GM12874 (cell line): ENCODE data around the gene GIMD1.

Experiments used
- TF ChIP-seq, protein P1 (sequence below): IDR thresholded peaks from 2 replicates; pipeline ENCODE4 v1.5.1; 2011; ENCODE audit warnings: low read depth, mild to moderate bottlenecking, control low read depth, low read length, moderate library complexity; ENCODE audit not compliant: insufficient read depth

The GIMD1 gene

DNA sequence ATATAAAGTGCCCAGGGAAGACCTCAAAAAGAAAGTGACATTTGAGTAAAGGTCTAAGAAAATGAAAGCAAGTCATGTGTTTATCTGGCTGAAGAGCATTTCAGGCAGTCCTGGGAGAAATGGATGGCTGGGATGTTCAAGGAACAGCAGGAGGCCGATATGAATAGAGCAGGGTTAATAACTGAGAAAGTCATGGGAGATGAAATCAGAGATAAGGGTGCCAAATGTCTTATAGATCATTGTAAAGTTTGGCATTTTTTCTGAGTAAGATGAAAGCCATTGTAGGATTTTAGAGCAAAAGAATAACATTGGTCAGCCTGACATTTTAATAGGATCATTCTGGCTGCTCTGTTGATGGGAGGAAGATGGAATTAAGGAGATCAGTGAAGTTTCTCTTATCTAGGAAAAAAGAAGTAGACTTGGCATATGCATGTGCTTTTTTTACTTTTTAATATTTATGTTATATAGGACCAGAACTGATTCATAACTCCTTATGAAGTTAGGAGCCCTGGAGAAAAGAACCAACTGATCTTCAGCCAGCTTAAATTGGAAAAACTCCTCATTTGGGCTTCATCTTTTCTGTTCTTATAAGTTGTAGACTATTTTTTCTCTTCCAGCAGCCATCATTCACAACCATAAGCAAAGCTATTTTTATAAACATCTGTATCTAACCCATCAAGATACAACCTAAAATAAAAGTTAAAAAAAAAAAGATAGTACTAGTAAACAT is 33.7 kb downstream of the GIMD1 start:
- TF ChIP-seq, protein P1, sequence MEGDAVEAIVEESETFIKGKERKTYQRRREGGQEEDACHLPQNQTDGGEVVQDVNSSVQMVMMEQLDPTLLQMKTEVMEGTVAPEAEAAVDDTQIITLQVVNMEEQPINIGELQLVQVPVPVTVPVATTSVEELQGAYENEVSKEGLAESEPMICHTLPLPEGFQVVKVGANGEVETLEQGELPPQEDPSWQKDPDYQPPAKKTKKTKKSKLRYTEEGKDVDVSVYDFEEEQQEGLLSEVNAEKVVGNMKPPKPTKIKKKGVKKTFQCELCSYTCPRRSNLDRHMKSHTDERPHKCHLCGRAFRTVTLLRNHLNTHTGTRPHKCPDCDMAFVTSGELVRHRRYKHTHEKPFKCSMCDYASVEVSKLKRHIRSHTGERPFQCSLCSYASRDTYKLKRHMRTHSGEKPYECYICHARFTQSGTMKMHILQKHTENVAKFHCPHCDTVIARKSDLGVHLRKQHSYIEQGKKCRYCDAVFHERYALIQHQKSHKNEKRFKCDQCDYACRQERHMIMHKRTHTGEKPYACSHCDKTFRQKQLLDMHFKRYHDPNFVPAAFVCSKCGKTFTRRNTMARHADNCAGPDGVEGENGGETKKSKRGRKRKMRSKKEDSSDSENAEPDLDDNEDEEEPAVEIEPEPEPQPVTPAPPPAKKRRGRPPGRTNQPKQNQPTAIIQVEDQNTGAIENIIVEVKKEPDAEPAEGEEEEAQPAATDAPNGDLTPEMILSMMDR: no peak

- TF ChIP-seq, protein P1: no peak
These were observed 35.4 kb downstream of the GIMD1 start for GRCh38 chr4:106333186-106333585.

DNA sequence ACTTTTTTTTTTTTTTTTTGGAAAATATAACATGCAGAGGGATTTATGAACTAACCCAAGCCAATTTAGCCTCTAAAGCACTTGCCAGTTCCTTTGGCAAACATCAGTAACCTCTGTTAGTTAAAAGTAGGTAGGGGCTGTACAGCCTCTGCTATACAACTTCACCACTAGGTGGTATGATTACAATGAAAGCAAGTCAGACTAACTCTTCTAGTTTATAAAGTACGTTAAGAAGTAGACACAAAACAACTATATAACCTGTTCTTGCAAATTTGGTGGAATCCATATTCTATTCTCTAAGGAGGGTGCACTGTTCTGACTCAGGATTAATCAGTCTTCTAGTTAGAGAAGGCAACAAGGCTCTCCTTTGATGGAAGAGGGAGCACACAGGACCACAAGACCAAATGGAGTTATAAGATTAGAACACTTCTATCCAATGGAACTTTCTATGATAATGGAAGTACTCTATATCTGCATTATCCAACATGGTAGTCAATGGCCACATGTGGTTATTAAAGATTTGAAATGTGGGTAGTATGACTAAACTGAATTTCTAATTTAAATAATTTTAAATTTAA is 39.4 kb downstream of the GIMD1 start:
- TF ChIP-seq, protein P1: peak; percentile 47; the same call in 1 of the 2 replicates

- TF ChIP-seq, protein P1: no peak
These were observed 42.8 kb downstream of the GIMD1 start for GRCh38 chr4:106325800-106326199.

DNA sequence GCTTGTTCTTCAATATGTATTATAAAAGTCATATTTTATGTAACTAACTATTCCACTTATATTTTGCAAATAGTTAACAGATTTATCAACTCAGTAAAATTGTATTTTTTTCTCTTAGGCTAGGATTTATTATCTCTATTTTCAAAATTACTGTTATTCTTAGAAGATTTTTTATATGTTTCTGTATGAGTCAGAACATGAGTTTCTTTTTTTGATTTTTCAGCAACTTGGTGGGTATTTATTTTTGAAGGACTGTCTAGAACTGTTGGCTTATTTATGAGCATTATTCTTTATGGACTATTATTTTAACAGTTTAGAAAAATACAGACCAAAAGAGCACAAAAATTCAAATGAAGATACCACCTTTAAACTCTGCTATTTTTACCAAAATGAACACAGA is 45.5 kb downstream of the GIMD1 start:
- TF ChIP-seq, protein P1: no peak

DNA sequence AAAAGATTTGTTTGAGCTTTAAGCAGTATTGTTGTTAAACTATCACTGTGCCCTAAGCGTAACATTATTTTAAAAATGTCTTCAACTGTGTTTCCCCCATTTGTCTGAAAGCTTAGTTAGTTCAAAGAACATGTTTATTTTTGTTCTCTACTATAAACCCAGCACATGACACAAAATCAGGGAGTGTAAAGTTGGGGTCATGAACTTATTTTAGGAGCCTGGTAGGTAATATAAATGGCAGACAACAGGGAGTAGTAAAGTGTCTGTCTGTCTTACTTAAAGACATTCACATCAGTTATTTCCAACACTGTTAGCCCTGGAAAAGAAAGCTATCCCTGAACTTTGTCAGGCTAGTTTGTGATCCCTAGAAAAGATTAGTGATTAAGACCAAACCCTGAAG is 48.3 kb downstream of the GIMD1 start:
- TF ChIP-seq, protein P1: no peak

- TF ChIP-seq, protein P1: no peak
These were observed 50.1 kb downstream of the GIMD1 start for GRCh38 chr4:106318511-106318910.
